ENCODE measurements around the gene GPR132.
"Not testable (repeated sequence)": the region's sequence is repeated elsewhere in the genome, so short reads cannot be mapped to it uniquely, and the experiment has no call there.

The GPR132 gene

GRCh38 chr14:105075379-105076295 is 10.4 kb upstream of the GPR132 start:
- no peak for DNase-seq (ENCODE audit: low read depth, low spot score)

GRCh38 chr14:105074601-105075053 is 9.4 kb upstream of the GPR132 start:
- no peak for DNase-seq (ENCODE audit: low read depth, low spot score)

DNA sequence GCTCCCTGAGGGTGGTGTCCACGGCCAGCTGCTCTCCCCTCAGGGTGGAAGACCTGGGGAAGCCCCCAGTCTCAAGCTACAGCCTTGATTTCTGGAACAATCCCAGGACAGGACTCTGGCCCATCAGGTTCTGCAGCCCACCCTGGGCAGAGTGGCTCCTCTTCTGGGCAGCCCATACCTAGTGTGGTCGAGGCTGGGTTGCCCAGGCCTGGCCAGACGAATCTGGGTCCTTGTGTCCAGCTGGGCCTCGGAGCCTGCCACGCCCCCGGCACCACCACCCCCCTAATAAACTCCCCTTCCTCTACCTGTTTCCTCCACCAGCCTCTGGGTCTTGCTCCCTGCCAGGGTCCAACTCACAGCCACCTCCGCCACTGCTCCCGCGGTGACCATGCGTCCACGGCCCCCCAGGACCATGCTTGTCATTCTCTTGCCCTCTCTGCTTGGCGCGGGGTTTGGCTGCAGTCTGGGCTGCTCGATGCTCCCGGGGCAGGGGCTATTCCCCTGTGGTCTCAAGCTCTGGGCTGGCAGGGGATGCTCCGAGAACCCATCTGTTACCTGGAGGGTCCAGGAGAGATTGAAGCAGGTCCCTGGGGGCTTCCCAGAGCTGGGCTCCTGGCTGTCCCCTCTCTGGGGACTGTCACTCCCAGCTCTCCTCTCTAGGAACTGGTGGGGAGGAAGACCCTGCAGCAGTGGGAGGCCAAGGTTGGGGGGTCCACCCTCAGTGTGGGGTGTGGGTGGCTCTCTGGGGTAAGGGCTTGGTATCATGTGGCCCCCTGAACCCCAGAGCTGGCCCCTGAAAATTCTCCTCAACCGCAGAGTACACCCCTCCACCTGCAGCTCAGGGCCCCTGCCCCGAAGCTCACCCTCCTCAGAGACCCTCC is 8.7 kb upstream of the GPR132 start:
- DNase-seq (ENCODE audit: low read depth, low spot score), result no peak

DNA sequence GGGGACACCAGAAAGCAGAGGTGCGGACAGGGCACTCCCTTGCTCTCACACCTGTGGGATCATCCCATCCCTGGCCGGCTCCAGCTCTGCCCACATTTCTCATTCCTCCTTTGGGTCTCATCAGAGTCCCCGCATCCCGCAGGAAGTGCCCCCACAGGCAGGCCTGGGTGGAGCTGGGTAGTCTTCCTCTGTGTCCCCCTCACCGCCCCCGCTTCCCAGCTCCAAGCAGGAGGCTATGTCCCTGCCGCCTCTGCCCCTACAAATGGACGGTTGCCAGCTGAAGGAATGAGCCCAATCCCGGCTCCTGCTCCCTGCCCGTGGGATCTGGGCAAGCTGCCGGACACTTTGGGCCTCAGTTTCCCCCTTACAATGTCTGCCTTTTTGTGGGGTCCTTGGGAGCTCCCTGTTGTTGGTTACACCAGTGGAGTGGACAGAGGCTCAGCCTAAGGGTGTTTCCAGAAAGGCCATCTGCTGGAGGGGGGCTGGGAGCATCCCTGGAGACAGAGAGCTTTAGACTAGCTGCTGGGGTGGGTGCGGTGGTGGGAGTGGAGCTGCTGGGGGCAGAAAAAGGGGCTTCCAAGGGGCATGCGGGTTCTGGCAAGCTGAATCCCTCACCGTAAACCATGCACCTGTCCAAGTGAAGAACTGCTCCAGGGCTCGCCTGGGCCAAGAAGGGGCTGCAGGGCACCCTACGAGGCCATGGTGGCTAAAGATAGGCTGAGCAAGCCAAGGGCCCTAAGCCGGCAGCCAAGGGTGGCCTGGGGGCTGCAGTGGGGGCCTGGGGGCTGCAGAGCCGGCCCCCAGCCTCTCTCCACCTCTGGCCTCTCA is 7.9 kb upstream of the GPR132 start:
- no peak for DNase-seq (ENCODE audit: low read depth, low spot score)

- DNase-seq (ENCODE audit: low read depth, low spot score), result no peak
Measured at GRCh38 chr14:105072381-105072861, 7.2 kb upstream of the GPR132 start.

DNA sequence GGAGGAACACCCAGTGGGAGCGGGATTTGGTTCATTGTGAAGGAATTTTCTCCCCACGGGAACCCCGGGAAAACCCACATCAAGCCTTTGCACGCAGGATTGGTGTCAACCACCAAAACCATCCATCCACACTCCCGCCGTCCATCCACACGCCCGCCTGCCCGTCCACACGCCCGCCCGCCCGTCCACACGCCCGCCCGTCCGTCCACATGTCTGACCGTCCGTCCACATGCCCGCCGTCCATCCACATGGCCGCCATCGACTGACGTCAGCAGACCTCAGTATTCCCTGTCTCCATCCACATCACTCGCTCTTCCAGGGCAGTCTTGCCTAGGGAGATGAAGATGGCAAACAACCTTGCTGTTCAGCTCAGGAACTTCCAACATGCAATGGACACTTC is 6.7 kb upstream of the GPR132 start:
- DNase-seq (ENCODE audit: low read depth, low spot score), result no peak

GRCh38 chr14:105071326-105071725 is 6.1 kb upstream of the GPR132 start:
- DNase-seq (ENCODE audit: low read depth, low spot score), result no peak

DNA sequence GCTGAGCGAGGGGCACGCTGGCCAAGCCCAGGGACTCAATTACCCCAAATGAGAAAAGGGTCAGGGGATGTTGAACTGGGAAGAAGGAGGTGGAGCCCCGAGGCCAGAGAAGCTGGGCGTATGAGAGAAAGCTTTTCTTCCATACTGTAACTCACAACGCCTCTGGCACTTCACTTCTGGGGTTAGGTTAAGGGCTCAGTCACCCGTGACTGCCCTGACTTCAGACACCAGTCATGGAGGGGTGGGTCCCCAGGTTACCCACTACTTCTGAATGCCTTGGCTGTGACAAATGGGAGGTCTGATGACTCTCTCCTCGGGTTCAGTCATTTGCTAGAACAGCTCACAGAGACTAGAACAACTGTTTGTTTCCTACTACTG is 5.5 kb upstream of the GPR132 start:
- no peak for DNase-seq (ENCODE audit: low read depth, low spot score)

DNA sequence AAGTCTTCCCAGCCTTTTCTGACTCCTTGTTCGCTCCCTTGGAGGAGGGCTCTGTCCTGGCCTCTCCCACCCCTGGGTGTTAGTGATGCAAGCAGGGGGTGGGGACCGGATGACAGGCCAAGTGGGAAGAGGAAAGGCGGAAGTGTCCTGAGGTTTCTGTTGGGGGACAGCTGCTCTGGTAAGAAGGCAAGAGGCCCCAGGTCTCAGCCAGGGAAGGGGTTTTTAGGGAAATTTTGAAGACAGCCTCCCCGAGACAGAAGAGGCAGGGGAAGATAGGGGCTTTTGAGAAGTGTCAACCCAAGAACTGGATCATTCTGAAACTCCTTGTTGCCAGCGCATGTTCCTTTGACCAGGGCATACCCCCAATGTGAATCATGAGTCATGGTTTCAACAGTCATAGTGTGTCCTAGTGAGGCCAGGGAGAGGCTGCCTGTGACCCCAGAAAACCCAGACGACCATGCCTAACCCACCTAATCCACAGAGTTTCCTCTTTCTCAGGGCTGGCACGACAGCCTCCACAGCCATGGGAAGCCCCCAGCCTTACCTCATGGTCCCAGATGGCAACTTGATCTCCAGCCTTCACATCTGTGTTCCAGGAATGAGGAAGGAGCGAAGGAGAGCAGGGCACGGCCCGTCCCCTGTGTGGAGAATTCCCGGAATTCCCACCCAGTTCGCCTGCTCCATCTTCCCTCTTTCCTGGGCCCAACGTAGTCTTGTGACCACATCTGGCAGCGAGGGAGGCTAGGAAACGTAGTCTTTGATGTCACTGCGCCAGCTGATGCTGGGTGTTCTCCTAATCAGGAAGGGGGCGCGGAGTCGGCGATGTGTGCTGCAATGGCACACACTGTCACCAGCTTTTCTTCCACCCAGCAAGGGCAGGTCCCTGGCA is 4.9 kb upstream of the GPR132 start:
- no peak for DNase-seq (ENCODE audit: low read depth, low spot score)

GRCh38 chr14:105069522-105069870 is 4.3 kb upstream of the GPR132 start:
- no peak for DNase-seq (ENCODE audit: low read depth, low spot score)

DNA sequence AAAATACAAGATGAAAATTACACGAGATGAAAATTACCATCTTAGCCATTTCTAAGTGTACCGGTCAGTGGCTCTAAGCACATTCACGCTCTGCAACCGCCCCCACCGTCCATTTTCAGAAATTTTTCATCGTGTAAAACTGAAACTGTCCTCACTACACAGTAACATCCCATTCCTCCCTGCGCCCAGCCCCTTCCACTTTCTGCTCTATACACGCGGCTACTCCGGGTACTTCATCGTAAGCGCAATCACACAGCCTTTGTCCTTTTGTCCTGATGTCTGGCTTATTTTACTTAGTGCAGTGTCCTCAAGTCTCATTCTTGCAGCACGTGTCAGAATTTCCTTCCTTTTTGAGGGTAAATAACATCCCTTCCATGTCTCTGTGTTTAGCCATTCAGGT is 3.6 kb upstream of the GPR132 start:
- no peak for DNase-seq (ENCODE audit: low read depth, low spot score)

GRCh38 chr14:105067969-105068301 is 2.7 kb upstream of the GPR132 start:
- DNase-seq (ENCODE audit: low read depth, low spot score), result no peak

GRCh38 chr14:105067140-105067968 is 2.1 kb upstream of the GPR132 start:
- DNase-seq (ENCODE audit: low read depth, low spot score), result no peak

DNA sequence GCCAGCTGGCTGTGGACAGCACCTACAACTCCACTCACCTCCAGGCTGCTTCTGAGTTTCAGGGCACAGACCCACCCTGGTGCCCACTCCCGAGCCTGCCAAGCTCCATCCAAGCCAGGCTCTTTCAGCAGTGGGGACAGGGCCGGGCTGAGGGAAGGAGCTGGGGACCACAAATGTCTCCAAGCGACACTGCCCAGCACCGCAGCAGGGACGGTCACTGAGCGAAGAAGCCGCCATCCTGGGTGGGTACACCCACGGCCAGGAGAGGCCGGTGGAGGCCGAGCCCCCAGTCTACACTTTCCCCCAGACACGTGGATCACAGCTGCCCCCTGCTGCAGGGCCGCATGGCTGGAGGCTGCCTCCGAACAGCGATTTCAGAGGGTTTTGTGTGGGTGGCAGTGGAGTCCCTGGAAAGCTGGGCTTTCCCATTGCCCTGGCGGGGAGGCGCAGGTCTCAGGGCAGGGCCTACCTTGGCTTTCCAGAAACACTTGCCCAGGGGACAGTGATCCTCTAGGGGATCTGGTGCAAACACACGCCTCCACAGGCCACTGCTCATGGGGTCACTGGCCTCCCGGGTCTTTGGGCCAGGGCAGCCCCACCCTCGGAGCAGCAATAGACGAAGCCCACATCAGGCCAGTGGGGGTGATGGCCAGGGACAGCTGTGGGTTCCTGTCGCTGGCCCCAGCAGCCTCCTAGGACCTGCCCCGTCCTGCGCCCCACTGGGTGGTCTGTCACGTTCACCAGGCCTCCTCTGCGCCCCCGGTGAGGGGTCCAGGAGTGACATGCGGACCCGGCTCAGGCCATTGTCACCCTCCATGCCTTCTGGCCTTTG is 1.2 kb upstream of the GPR132 start:
- no peak for DNase-seq (ENCODE audit: low read depth, low spot score)

GRCh38 chr14:105064721-105065143 is 498 bp downstream of the GPR132 start:
- DNase-seq (ENCODE audit: low read depth, low spot score), result no peak

GRCh38 chr14:105064001-105064400 is 1.2 kb downstream of the GPR132 start:
- DNase-seq (ENCODE audit: low read depth, low spot score), result no peak

GRCh38 chr14:105063506-105063905 is 1.7 kb downstream of the GPR132 start:
- not testable (repeated sequence) for DNase-seq (ENCODE audit: low read depth, low spot score)

DNA sequence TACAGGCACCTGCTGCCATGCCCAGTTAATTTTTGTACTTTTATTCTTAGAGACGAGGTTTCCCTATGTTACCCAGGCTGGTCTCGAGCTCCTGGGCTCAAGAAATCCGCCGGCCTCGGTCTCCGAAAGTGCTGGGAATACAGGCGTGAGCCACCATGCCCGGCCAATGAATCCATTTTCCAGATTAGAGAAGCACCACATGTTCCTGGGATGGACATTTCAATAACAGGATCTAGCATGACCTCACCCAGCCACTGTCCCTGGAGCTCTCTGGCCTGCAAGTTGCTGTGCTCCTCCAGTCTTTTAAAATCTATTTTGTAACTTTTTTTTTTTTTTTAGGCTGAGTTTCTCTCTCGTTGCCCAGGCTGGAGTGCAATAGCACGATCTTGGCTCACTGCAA is 2.2 kb downstream of the GPR132 start:
- DNase-seq (ENCODE audit: low read depth, low spot score), result no peak

DNA sequence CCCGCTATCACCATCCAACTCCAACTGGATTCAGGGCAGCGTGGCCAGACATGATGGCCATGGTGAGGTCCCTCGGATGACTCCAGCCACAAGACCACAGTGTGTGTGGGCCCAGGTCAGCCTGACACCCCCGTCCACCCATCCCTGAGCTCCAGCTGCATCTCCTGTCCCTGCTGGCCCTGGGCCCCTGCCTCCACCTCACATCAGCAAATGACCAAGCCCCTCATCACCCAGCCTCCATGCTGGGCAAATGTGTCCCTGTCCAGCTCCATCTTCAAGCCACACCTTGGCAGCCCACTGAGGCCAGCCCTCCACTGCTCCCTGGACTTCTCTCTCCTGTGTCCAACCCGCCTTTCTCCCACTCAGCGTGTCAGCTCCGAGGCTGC is 3.2 kb downstream of the GPR132 start:
- DNase-seq (ENCODE audit: low read depth, low spot score), result no peak

All from iPS DF 19.7 (cell line).